Astrocyte (in vitro differentiated cells and primary cell): ENCODE results near the gene ANKH. TPM values are rescaled to one million over a fixed set of nuclear protein-coding genes. Genes with fewer than 3 reads are reported as not detected.

Experiments
- DNase-seq: peaks from one replicate; pipeline ENCODE4 v3.0.0-alpha.2; 2010; ENCODE audit warnings: low read depth
- FAIRE-seq: peaks from 2 replicates; lab custom pipeline; 2011; peaks lifted over from hg19 to GRCh38; lab: Jason Lieb, UNC
- H2AFZ ChIP-seq: 2 replicates; pipeline ENCODE4 v1.6.0; 2012; ENCODE audit warnings: low read depth, low read length, inconsistent platforms
- H3K27ac ChIP-seq: 2 replicates; pipeline ENCODE4 v1.5.1; 2011; ENCODE audit warnings: low read depth, low read length, inconsistent platforms
- H3K27me3 ChIP-seq: 2 replicates; pipeline ENCODE4 v1.6.0; 2011; ENCODE audit warnings: low read length, inconsistent platforms; ENCODE audit not compliant: insufficient read depth
- H3K36me3 ChIP-seq: 2 replicates; pipeline ENCODE4 v1.5.1; 2011; ENCODE audit warnings: low read length, inconsistent platforms; ENCODE audit not compliant: insufficient read depth
- H3K4me1 ChIP-seq: 2 replicates; pipeline ENCODE4 v1.5.1; 2011; ENCODE audit warnings: low read length, inconsistent platforms; ENCODE audit not compliant: insufficient read depth
- H3K4me2 ChIP-seq: 2 replicates; pipeline ENCODE4 v1.6.0; 2012; ENCODE audit warnings: low read length, inconsistent platforms
- H3K4me3 ChIP-seq: 2 replicates; pipeline ENCODE4 v1.5.1; 2011; ENCODE audit warnings: low read depth, mild to moderate bottlenecking, low read length, inconsistent platforms; ENCODE audit not compliant: insufficient read depth
- H3K79me2 ChIP-seq: 2 replicates; pipeline ENCODE4 v1.6.0; 2012; ENCODE audit warnings: mild to moderate bottlenecking, low read length, inconsistent platforms; ENCODE audit not compliant: insufficient read depth
- H3K9ac ChIP-seq: 2 replicates; pipeline ENCODE4 v1.6.0; 2012; ENCODE audit warnings: mild to moderate bottlenecking, low read length, inconsistent platforms
- H3K9me3 ChIP-seq: 2 replicates; pipeline ENCODE4 v1.5.1; 2012; ENCODE audit warnings: low read depth, mild to moderate bottlenecking, low read length, inconsistent platforms; ENCODE audit not compliant: insufficient read depth
- H4K20me1 ChIP-seq: 2 replicates; pipeline ENCODE4 v1.6.0; 2012; ENCODE audit warnings: low read length, inconsistent platforms; ENCODE audit not compliant: insufficient read depth
- H3K27ac Mint-ChIP-seq: one replicate; pipeline ENCODE4 v1.8.0; 2021; ENCODE audit warnings: mild to moderate bottlenecking, mixed read lengths; ENCODE audit not compliant: unreplicated experiment
- H3K27me3 Mint-ChIP-seq: one replicate; pipeline ENCODE4 v1.8.0; 2021; ENCODE audit warnings: low read depth, mixed read lengths; ENCODE audit not compliant: unreplicated experiment
- H3K36me3 Mint-ChIP-seq: one replicate; pipeline ENCODE4 v1.8.0; 2021; ENCODE audit warnings: low read depth, mixed read lengths; ENCODE audit not compliant: unreplicated experiment
- H3K4me1 Mint-ChIP-seq: one replicate; pipeline ENCODE4 v1.8.0; 2021; ENCODE audit warnings: low read depth, mixed read lengths; ENCODE audit not compliant: unreplicated experiment
- H3K4me3 Mint-ChIP-seq: one replicate; pipeline ENCODE4 v1.8.0; 2021; ENCODE audit warnings: mild to moderate bottlenecking, moderate library complexity, mixed read lengths; ENCODE audit not compliant: unreplicated experiment
- H3K9me3 Mint-ChIP-seq: one replicate; pipeline ENCODE4 v1.8.0; 2021; ENCODE audit warnings: mild to moderate bottlenecking, mixed read lengths; ENCODE audit not compliant: unreplicated experiment
- CTCF ChIP-seq: IDR thresholded peaks from 2 replicates; pipeline ENCODE4 v1.5.1; 2011; ENCODE audit warnings: low read depth, mild to moderate bottlenecking, inconsistent platforms, low read length, moderate library complexity; ENCODE audit not compliant: insufficient read depth
- EZH2 ChIP-seq: IDR thresholded peaks from 2 replicates; pipeline ENCODE4 v1.6.1; 2012; ENCODE audit warnings: mild to moderate bottlenecking, low read length, inconsistent platforms; ENCODE audit not compliant: insufficient read depth
- total RNA-seq: library from RNA; stranded (reverse); gene quantifications from 2 replicates; pipeline ENCODE4 v1.2.1, GENCODE V29; 2021

ANKH gene
- total RNA-seq, 1 donor from 2014 or later: 15.8 TPM

GRCh38 chr5:14672484-14673394 lies 198.8 kb downstream of the ANKH start:
- Histone ChIP-seq H3K27ac (no peak overlapping the region), H3K4me1 (peaks cover 28% of the 10 kb centered on the region), H3K9ac (no peak overlapping the region), H3K4me3 (no peak overlapping the region), H3K36me3 (no peaks in the 10 kb centered on the region), H3K9me3 (no peaks in the 10 kb centered on the region), H3K79me2 (peaks cover 97% of the 10 kb centered on the region), H2AFZ (no peak overlapping the region), H4K20me1 (peaks cover 70% of the 10 kb centered on the region), H3K4me2 (no peak overlapping the region), H3K27me3 (no peaks in the 10 kb centered on the region)
- Mint-ChIP-seq H3K9me3 (no peaks in the 10 kb centered on the region), H3K27ac (no peak overlapping the region), H3K27me3 (no peaks in the 10 kb centered on the region), H3K4me3 (no peak overlapping the region), H3K36me3 (no peaks in the 10 kb centered on the region), H3K4me1 (peaks cover 57% of the 10 kb centered on the region)
- no peak for TF ChIP-seq CTCF
- no peak for TF ChIP-seq EZH2
- no peak for FAIRE-seq
- DNase-seq: no peak

DNA sequence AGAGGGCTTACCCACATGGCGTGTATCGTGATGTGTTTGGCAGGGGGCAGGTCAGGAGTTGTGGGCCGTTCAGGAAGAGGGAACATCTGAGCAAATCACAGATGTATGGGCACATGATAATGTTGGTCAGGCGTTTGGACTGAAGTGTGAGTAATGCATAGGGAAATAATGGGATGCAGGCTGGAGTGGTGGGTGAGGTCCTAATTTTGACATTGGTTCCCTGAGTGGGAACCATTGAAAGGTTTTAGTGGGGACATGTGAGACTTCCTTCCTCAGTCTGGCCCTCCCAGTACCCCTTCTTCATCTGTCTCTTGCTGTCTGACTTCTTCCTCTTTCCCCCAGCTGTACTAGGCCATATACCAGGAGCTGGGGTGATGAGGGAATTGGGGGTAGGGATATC lies 199.5 kb downstream of the ANKH start:
- Mint-ChIP-seq H3K4me1 (peaks cover 55% of the 10 kb centered on the region), H3K36me3 (no peaks in the 10 kb centered on the region), H3K9me3 (no peaks in the 10 kb centered on the region), H3K4me3 (no peak overlapping the region), H3K27me3 (no peaks in the 10 kb centered on the region), H3K27ac (peak overlapping the region; percentile 29)
- H3K9ac ChIP-seq: no peak overlapping the region
- DNase-seq: no peak
- H3K9me3 ChIP-seq: no peaks in the 10 kb centered on the region
- no peaks in the 10 kb centered on the region for H3K27me3 ChIP-seq
- FAIRE-seq: no peak
- H4K20me1 ChIP-seq: peaks cover 77% of the 10 kb centered on the region
- H2AFZ ChIP-seq: no peak overlapping the region
- no peak overlapping the region for H3K27ac ChIP-seq
- TF ChIP-seq EZH2 (no peak), CTCF (no peak)
- peaks cover 28% of the 10 kb centered on the region for H3K4me1 ChIP-seq
- no peak overlapping the region for H3K4me2 ChIP-seq
- H3K79me2 ChIP-seq: peaks cover 97% of the 10 kb centered on the region
- H3K4me3 ChIP-seq: no peak overlapping the region
- H3K36me3 ChIP-seq: no peaks in the 10 kb centered on the region

GRCh38 chr5:14671414-14671813 lies 200.2 kb downstream of the ANKH start:
- Histone ChIP-seq H3K4me2 (no peak overlapping the region), H3K27ac (no peak overlapping the region), H3K27me3 (no peaks in the 10 kb centered on the region), H4K20me1 (peaks cover 80% of the 10 kb centered on the region), H3K4me1 (peaks cover 25% of the 10 kb centered on the region), H2AFZ (no peak overlapping the region), H3K9me3 (no peaks in the 10 kb centered on the region), H3K36me3 (no peaks in the 10 kb centered on the region), H3K4me3 (no peak overlapping the region), H3K79me2 (peaks cover 98% of the 10 kb centered on the region), H3K9ac (no peak overlapping the region)
- Mint-ChIP-seq H3K9me3 (no peaks in the 10 kb centered on the region), H3K4me3 (no peak overlapping the region), H3K27me3 (no peaks in the 10 kb centered on the region), H3K27ac (peak overlapping the region; percentile 29), H3K36me3 (no peaks in the 10 kb centered on the region), H3K4me1 (peaks cover 53% of the 10 kb centered on the region)
- FAIRE-seq (no peak), DNase-seq (peak; percentile 44)
- TF ChIP-seq CTCF (no peak), EZH2 (no peak)
